Measurements from ENCODE around the gene PHACTR2. TPM values are rescaled to one million over a fixed set of nuclear protein-coding genes. Genes with fewer than 3 reads are reported as not detected.

Gene PHACTR2
- total and polyA plus RNA-seq, 4 donors = 11.0 to 119 (median 43.8) TPM

GRCh38 chr6:143811501-143812157 is 133.9 kb downstream of the PHACTR2 start:
- DNase-seq = peak in 1 of 3 donors; percentile 42
- ATAC-seq (ENCODE audit: insufficient read depth, low FRiP score) = peak; percentile 13
- no peak overlapping the region for H3K9ac ChIP-seq (ENCODE audit: insufficient read depth in 1 of 2, low read length in 2 of 2)
- peaks cover 0 to 11% (median 8%) of the 10 kb centered on the region in 4 donors for H3K36me3 ChIP-seq (ENCODE audit: control insufficient read depth in 4 of 4, insufficient read depth in 4 of 4, low read length in 4 of 4)
- no peak overlapping the region for H3K4me3 ChIP-seq
- no peaks in the 10 kb centered on the region for H3K9me3 ChIP-seq (ENCODE audit: control insufficient read depth in 4 of 4, insufficient read depth in 3 of 4, low read length in 3 of 4)
- WGBS, 2 donors = 81 to 91% methylated on average over 2 of the region's 2 CpGs
- TF ChIP-seq CTCF (IDR thresholded peaks at IDR 0.05; ENCODE audit: control extremely low read depth, extremely low read depth) = no peak
- no peaks in the 10 kb centered on the region for H3K27me3 ChIP-seq (ENCODE audit: control insufficient read depth in 3 of 3, insufficient read depth in 3 of 3, low read length in 2 of 3)
- H3K27ac ChIP-seq (ENCODE audit: low read depth in 1 of 2, low read length in 1 of 2) = no peak overlapping the region
- peaks cover 0 to 6% (median 0%) of the 10 kb centered on the region in 5 donors for H3K4me1 ChIP-seq (ENCODE audit: control insufficient read depth in 5 of 5, insufficient read depth in 5 of 5, low read length in 5 of 5)

GRCh38 chr6:143817621-143818020 is 139.9 kb downstream of the PHACTR2 start:
- H3K4me1 ChIP-seq (ENCODE audit: control insufficient read depth in 5 of 5, insufficient read depth in 5 of 5, low read length in 5 of 5) = peaks cover 0 to 10% (median 0%) of the 10 kb centered on the region in 5 donors
- no peak for DNase-seq

GRCh38 chr6:143821359-143821758 is 143.6 kb downstream of the PHACTR2 start:
- TF ChIP-seq CTCF (IDR thresholded peaks at IDR 0.05; ENCODE audit: control extremely low read depth, extremely low read depth) = no peak
- WGBS, 2 donors = 74 to 76% methylated on average over 6 of the region's 6 CpGs

More at GRCh38 chr6:143817621-143818020, 139.9 kb downstream of the PHACTR2 start:
- H3K4me3 ChIP-seq = no peak overlapping the region
- no peak overlapping the region for H3K9ac ChIP-seq (ENCODE audit: insufficient read depth in 1 of 2, low read length in 2 of 2)
- no peak overlapping the region for H3K27ac ChIP-seq (ENCODE audit: low read depth in 1 of 2, low read length in 1 of 2)
- H3K36me3 ChIP-seq (ENCODE audit: control insufficient read depth in 4 of 4, insufficient read depth in 4 of 4, low read length in 4 of 4) = peaks cover 0 to 18% (median 8%) of the 10 kb centered on the region in 4 donors
- H3K27me3 ChIP-seq (ENCODE audit: control insufficient read depth in 3 of 3, insufficient read depth in 3 of 3, low read length in 2 of 3) = no peaks in the 10 kb centered on the region
- TF ChIP-seq CTCF (IDR thresholded peaks at IDR 0.05; ENCODE audit: control extremely low read depth, extremely low read depth) = no peak
- H3K9me3 ChIP-seq (ENCODE audit: control insufficient read depth in 4 of 4, insufficient read depth in 3 of 4, low read length in 3 of 4) = no peaks in the 10 kb centered on the region
- no peak for ATAC-seq (ENCODE audit: insufficient read depth, low FRiP score)

More at GRCh38 chr6:143821359-143821758, 143.6 kb downstream of the PHACTR2 start:
- no peaks in the 10 kb centered on the region for H3K9me3 ChIP-seq (ENCODE audit: control insufficient read depth in 4 of 4, insufficient read depth in 3 of 4, low read length in 3 of 4)
- H3K27me3 ChIP-seq (ENCODE audit: control insufficient read depth in 3 of 3, insufficient read depth in 3 of 3, low read length in 2 of 3) = no peaks in the 10 kb centered on the region
- no peak overlapping the region for H3K27ac ChIP-seq (ENCODE audit: low read depth in 1 of 2, low read length in 1 of 2)
- no peak for ATAC-seq (ENCODE audit: insufficient read depth, low FRiP score)
- H3K9ac ChIP-seq (ENCODE audit: insufficient read depth in 1 of 2, low read length in 2 of 2) = no peak overlapping the region
- H3K4me1 ChIP-seq (ENCODE audit: control insufficient read depth in 5 of 5, insufficient read depth in 5 of 5, low read length in 5 of 5) = peaks cover 0 to 10% (median under 1%) of the 10 kb centered on the region in 5 donors
- peaks cover 3 to 23% (median 9%) of the 10 kb centered on the region in 4 donors for H3K36me3 ChIP-seq (ENCODE audit: control insufficient read depth in 4 of 4, insufficient read depth in 4 of 4, low read length in 4 of 4)
- no peak overlapping the region for H3K4me3 ChIP-seq
- DNase-seq = peak in 1 of 3 donors; percentile 27
